Osteocyte (in vitro differentiated cells): ENCODE measurements around the gene FITM1. TPM values are rescaled to one million over a fixed set of nuclear protein-coding genes. Genes with fewer than 3 reads are reported as not detected.

Source experiments
- DNase-seq: peaks from one replicate; pipeline ENCODE4 v3.0.0; 2021; ENCODE audit warnings: mixed read lengths; ENCODE audit not compliant: unreplicated experiment; ENCODE audit errors: extremely low spot score
- H3K27ac Mint-ChIP-seq: one replicate; pipeline ENCODE4 v1.8.0; 2021; ENCODE audit warnings: mild to moderate bottlenecking, mixed read lengths; ENCODE audit not compliant: unreplicated experiment
- H3K27me3 Mint-ChIP-seq: one replicate; pipeline ENCODE4 v1.8.0; 2021; ENCODE audit warnings: mixed read lengths; ENCODE audit not compliant: unreplicated experiment
- H3K36me3 Mint-ChIP-seq: one replicate; pipeline ENCODE4 v1.8.0; 2021; ENCODE audit warnings: mixed read lengths; ENCODE audit not compliant: unreplicated experiment
- H3K4me1 Mint-ChIP-seq: one replicate; pipeline ENCODE4 v1.8.0; 2021; ENCODE audit warnings: mixed read lengths; ENCODE audit not compliant: unreplicated experiment
- H3K4me3 Mint-ChIP-seq: one replicate; pipeline ENCODE4 v1.8.0; 2021; ENCODE audit warnings: mild to moderate bottlenecking, moderate library complexity, mixed read lengths; ENCODE audit not compliant: unreplicated experiment
- H3K9me3 Mint-ChIP-seq: one replicate; pipeline ENCODE4 v1.8.0; 2021; ENCODE audit warnings: mixed read lengths; ENCODE audit not compliant: unreplicated experiment
- CTCF ChIP-seq: fragments of 200-600 bp; sonication (generic); IDR thresholded peaks from 2 replicates; pipeline ENCODE4 v1.5.0; 2021; ENCODE audit warnings: antibody characterized with exemption, mild to moderate bottlenecking, moderate library complexity
- total RNA-seq: library from RNA; stranded (reverse); gene quantifications from 2 replicates; pipeline ENCODE4 v1.2.1, GENCODE V29; 2021

The FITM1 gene
- total RNA-seq, 1 donor from 2014 or later: 0.73 TPM

GRCh38 chr14:24122416-24122815 lies 8.0 kb upstream of the FITM1 start:
- Mint-ChIP-seq H3K27ac (no peak overlapping the region), H3K4me3 (no peak overlapping the region), H3K27me3 (no peaks in the 10 kb centered on the region), H3K9me3 (no peaks in the 10 kb centered on the region), H3K36me3 (peaks cover 38% of the 10 kb centered on the region), H3K4me1 (no peaks in the 10 kb centered on the region)
- no peak for TF ChIP-seq CTCF
- DNase-seq: no peak

- no peak overlapping the region for H3K27ac Mint-ChIP-seq
- H3K27me3 Mint-ChIP-seq: no peaks in the 10 kb centered on the region
- H3K36me3 Mint-ChIP-seq: peaks cover 35% of the 10 kb centered on the region
- H3K4me3 Mint-ChIP-seq: no peak overlapping the region
- no peaks in the 10 kb centered on the region for H3K9me3 Mint-ChIP-seq
- TF ChIP-seq CTCF: no peak
- H3K4me1 Mint-ChIP-seq: no peaks in the 10 kb centered on the region
- DNase-seq: no peak
These were observed 7.6 kb upstream of the FITM1 start for GRCh38 chr14:24122898-24123297.

GRCh38 chr14:24123424-24124417 lies 6.7 kb upstream of the FITM1 start:
- no peak overlapping the region for H3K4me3 Mint-ChIP-seq
- TF ChIP-seq CTCF: no peak
- peaks cover 31% of the 10 kb centered on the region for H3K36me3 Mint-ChIP-seq
- DNase-seq: no peak
- H3K9me3 Mint-ChIP-seq: no peaks in the 10 kb centered on the region
- H3K27me3 Mint-ChIP-seq: no peaks in the 10 kb centered on the region
- H3K4me1 Mint-ChIP-seq: no peaks in the 10 kb centered on the region
- no peak overlapping the region for H3K27ac Mint-ChIP-seq

- TF ChIP-seq CTCF: no peak
- Mint-ChIP-seq H3K4me3 (no peak overlapping the region), H3K9me3 (no peaks in the 10 kb centered on the region), H3K27me3 (no peaks in the 10 kb centered on the region), H3K27ac (no peak overlapping the region), H3K36me3 (peaks cover 9% of the 10 kb centered on the region), H3K4me1 (no peaks in the 10 kb centered on the region)
- no peak for DNase-seq
These were observed 3.5 kb upstream of the FITM1 start for GRCh38 chr14:24126939-24127338.

GRCh38 chr14:24127673-24128072 lies 2.8 kb upstream of the FITM1 start:
- no peak for TF ChIP-seq CTCF
- Mint-ChIP-seq H3K9me3 (no peaks in the 10 kb centered on the region), H3K4me3 (no peak overlapping the region), H3K4me1 (no peaks in the 10 kb centered on the region), H3K36me3 (peaks cover 9% of the 10 kb centered on the region), H3K27ac (no peak overlapping the region), H3K27me3 (no peaks in the 10 kb centered on the region)
- DNase-seq: no peak
